ENCODE results near the gene ABCF1. TPM values are rescaled to one million over a fixed set of nuclear protein-coding genes. Genes with fewer than 3 reads are reported as not detected.
"Not testable (repeated sequence)": the region's sequence is repeated elsewhere in the genome, so short reads cannot be mapped to it uniquely, and the experiment has no call there.

Gene ABCF1
- polyA plus RNA-seq, 1 donor (not counting 4 experiments of a cell fraction or from before 2014, with no cell fraction given) = 30.0 TPM

GRCh38 chr6:30597315-30598144 lies 26.3 kb downstream of the ABCF1 start:
- peak; percentile 76 for FAIRE-seq
- dilution Hi-C loops (cut with MboI; ENCODE audit: extremely low pct_ligation_motif_present, low sequenced_read_pairs) = not testable (repeated sequence)

GRCh38 chr6:30598912-30599624 lies 27.8 kb downstream of the ABCF1 start:
- Histone ChIP-seq H3K36me3 (ENCODE audit: control insufficient read depth in 2 of 2, extremely low read depth in 1 of 2, insufficient read depth in 2 of 2, low read length in 2 of 2) (peaks cover 27 to 39% of the 10 kb centered on the region in 2 experiments), H3K9me1 (ENCODE audit: control insufficient read depth, extremely low read depth, insufficient read depth, low read length) (no peaks in the 10 kb centered on the region), H3K4me2 (ENCODE audit: control insufficient read depth, extremely low read depth, insufficient read depth, low read depth, low read length) (no peak overlapping the region), H2AFZ (ENCODE audit: control insufficient read depth, low read length) (no peak overlapping the region), H3K9ac (ENCODE audit: control insufficient read depth, extremely low read depth, insufficient read depth, low read length) (no peak overlapping the region), H3K4me1 (ENCODE audit: control insufficient read depth, extremely low read depth, insufficient read depth, low read length) (no peaks in the 10 kb centered on the region), H3K4me3 (ENCODE audit: control insufficient read depth in 2 of 3, extremely low read depth in 1 of 3, insufficient read depth in 2 of 3, low read depth in 1 of 3, low read length in 3 of 3) (no peak overlapping the region), H3K27me3 (ENCODE audit: control insufficient read depth, extremely low read depth, insufficient read depth, low read length) (no peaks in the 10 kb centered on the region), H3K9me3 (ENCODE audit: control insufficient read depth, low read depth, low read length) (no peaks in the 10 kb centered on the region), H3K27ac (ENCODE audit: control insufficient read depth, insufficient read depth, low read length) (no peak overlapping the region), H3K79me2 (ENCODE audit: control insufficient read depth, insufficient read depth, low read length) (peaks cover 5% of the 10 kb centered on the region), H4K20me1 (ENCODE audit: control insufficient read depth, extremely low read depth, insufficient read depth, low read length) (no peaks in the 10 kb centered on the region)
- FAIRE-seq (no peak), DNase-seq (ENCODE audit: low read depth, low spot score) (no peak)
- TF ChIP-seq CTCF (optimal IDR thresholded peaks at IDR 0.05 in 1 of 3, IDR thresholded peaks at IDR 0.05 in 1 of 3, conservative IDR thresholded peaks at IDR 0.05 in 1 of 3; ENCODE audit: extremely low read depth in 1 of 3, insufficient read depth in 2 of 3, low read length in 3 of 3) = no peak
- TF ChIP-seq EZH2 (IDR thresholded peaks at IDR 0.05; ENCODE audit: low read length) = no peak
- dilution Hi-C loops (cut with MboI; ENCODE audit: extremely low pct_ligation_motif_present, low sequenced_read_pairs) = no loop called here

More at GRCh38 chr6:30597315-30598144, 26.3 kb downstream of the ABCF1 start:
- Histone ChIP-seq H3K79me2 (ENCODE audit: control insufficient read depth, insufficient read depth, low read length) (peaks cover 15% of the 10 kb centered on the region), H3K36me3 (ENCODE audit: control insufficient read depth in 2 of 2, extremely low read depth in 1 of 2, insufficient read depth in 2 of 2, low read length in 2 of 2) (peaks cover 16 to 36% of the 10 kb centered on the region in 2 experiments)
- DNase-seq (ENCODE audit: low read depth, low spot score); H3K4me3 ChIP-seq (ENCODE audit: control insufficient read depth in 2 of 3, extremely low read depth in 1 of 3, insufficient read depth in 2 of 3, low read depth in 1 of 3, low read length in 3 of 3); H3K27me3 ChIP-seq (ENCODE audit: control insufficient read depth, extremely low read depth, insufficient read depth, low read length); H3K9ac ChIP-seq (ENCODE audit: control insufficient read depth, extremely low read depth, insufficient read depth, low read length); H3K27ac ChIP-seq (ENCODE audit: control insufficient read depth, insufficient read depth, low read length); H4K20me1 ChIP-seq (ENCODE audit: control insufficient read depth, extremely low read depth, insufficient read depth, low read length); H3K4me2 ChIP-seq (ENCODE audit: control insufficient read depth, extremely low read depth, insufficient read depth, low read depth, low read length); H2AFZ ChIP-seq (ENCODE audit: control insufficient read depth, low read length); H3K9me1 ChIP-seq (ENCODE audit: control insufficient read depth, extremely low read depth, insufficient read depth, low read length); H3K4me1 ChIP-seq (ENCODE audit: control insufficient read depth, extremely low read depth, insufficient read depth, low read length); H3K9me3 ChIP-seq (ENCODE audit: control insufficient read depth, low read depth, low read length): not testable (repeated sequence)
- peak; percentile 69 to 96 (median 91) for TF ChIP-seq CTCF (optimal IDR thresholded peaks at IDR 0.05 in 1 of 3, IDR thresholded peaks at IDR 0.05 in 1 of 3, conservative IDR thresholded peaks at IDR 0.05 in 1 of 3; ENCODE audit: extremely low read depth in 1 of 3, insufficient read depth in 2 of 3, low read length in 3 of 3)
